Loucy (cell line): ENCODE results near the gene LPO.

Experiments used
- EZH2phosphoT487 ChIP-seq: fragments of 200-600 bp; IDR thresholded peaks from 2 replicates; pipeline ENCODE4 v1.6.1; 2018; ENCODE audit warnings: antibody characterized with exemption, mild to moderate bottlenecking, moderate library complexity, borderline replicate concordance
- TF ChIP-seq, protein P1 (sequence below): fragments of 200-600 bp; sonication (generic); conservative IDR thresholded peaks from 2 replicates; pipeline ENCODE4 v1.5.1; 2014; ENCODE audit warnings: mild to moderate bottlenecking, antibody characterized with exemption, low read length

GRCh38 chr17:58318065-58318481 lies 79.7 kb downstream of the LPO start:
- TF ChIP-seq, protein P1, sequence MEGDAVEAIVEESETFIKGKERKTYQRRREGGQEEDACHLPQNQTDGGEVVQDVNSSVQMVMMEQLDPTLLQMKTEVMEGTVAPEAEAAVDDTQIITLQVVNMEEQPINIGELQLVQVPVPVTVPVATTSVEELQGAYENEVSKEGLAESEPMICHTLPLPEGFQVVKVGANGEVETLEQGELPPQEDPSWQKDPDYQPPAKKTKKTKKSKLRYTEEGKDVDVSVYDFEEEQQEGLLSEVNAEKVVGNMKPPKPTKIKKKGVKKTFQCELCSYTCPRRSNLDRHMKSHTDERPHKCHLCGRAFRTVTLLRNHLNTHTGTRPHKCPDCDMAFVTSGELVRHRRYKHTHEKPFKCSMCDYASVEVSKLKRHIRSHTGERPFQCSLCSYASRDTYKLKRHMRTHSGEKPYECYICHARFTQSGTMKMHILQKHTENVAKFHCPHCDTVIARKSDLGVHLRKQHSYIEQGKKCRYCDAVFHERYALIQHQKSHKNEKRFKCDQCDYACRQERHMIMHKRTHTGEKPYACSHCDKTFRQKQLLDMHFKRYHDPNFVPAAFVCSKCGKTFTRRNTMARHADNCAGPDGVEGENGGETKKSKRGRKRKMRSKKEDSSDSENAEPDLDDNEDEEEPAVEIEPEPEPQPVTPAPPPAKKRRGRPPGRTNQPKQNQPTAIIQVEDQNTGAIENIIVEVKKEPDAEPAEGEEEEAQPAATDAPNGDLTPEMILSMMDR = no peak
- no peak for TF ChIP-seq EZH2phosphoT487
